GM12878 (cell line): Measurements from ENCODE around the gene SP1. TPM values are rescaled to one million over a fixed set of nuclear protein-coding genes. Genes with fewer than 3 reads are reported as not detected.
A peak's percentile ranks its signal among the peaks of the same experiment; 100 is the strongest.
"Not testable (repeated sequence)": the region's sequence is repeated elsewhere in the genome, so short reads cannot be mapped to it uniquely, and the experiment has no call there.

Experiments
- ATAC-seq: fragments of 200-7000 bp; cut with Tn5 transposase; 3 replicates; pipeline ENCODE4 v1.9.1; 2020; ENCODE audit warnings: mild to moderate bottlenecking, moderate library complexity
- BruUV-seq: library from RNA; stranded (reverse); fragments of 400-500 nt; replicated peaks from 2 replicates; lab custom pipeline; 2021; lab: Mats Ljungman, UMichigan
- CTCF ChIA-PET: fragments of 300-600 bp; sonication (Branson Sonifier 250); formaldehyde crosslinking; extraction: SDS; loops from one replicate; lab custom pipeline; 2021; ENCODE audit warnings: inconsistent platforms; lab: Yijun Ruan, JAX
- POLR2A ChIA-PET: fragments of 350-600 bp; formaldehyde crosslinking; extraction: SDS; loops from one replicate; lab custom pipeline; 2021; ENCODE audit warnings: inconsistent platforms; lab: Charles Lee
- RAD21 ChIA-PET: fragments of 300-600 bp; sonication (Branson Sonifier 250); formaldehyde crosslinking; loops from one replicate; lab custom pipeline; 2023; ENCODE audit warnings: antibody characterized with exemption; ENCODE audit not compliant: unreplicated experiment; lab: Charles Lee
- SMC1A ChIA-PET: fragments of 300-600 bp; sonication (Branson Sonifier 250); formaldehyde crosslinking; loops from one replicate; lab custom pipeline; 2023; ENCODE audit not compliant: unreplicated experiment, uncharacterized antibody; lab: Charles Lee
- DNase-seq: peaks from one replicate; pipeline ENCODE4 v3.0.0-alpha.2; 2011; ENCODE audit warnings: low read depth, low spot score
- FAIRE-seq: peaks from 3 replicates; lab custom pipeline; 2011; peaks lifted over from hg19 to GRCh38; lab: Jason Lieb, UNC
- H2AFZ ChIP-seq: 2 replicates; pipeline ENCODE4 v1.6.0; 2011; ENCODE audit warnings: low read depth, low read length, control low read depth; ENCODE audit not compliant: control insufficient read depth
- H3K27ac ChIP-seq: 2 replicates; pipeline ENCODE4 v1.5.1; 2011; ENCODE audit warnings: control low read depth; ENCODE audit not compliant: control insufficient read depth, insufficient read depth
- H3K27me3 ChIP-seq, 2 experiments: replicated peaks in 1 of 2; 2 replicates each; pipeline versions ENCODE4 v1.6.0 to v1.6.1; 2011; ENCODE audit warnings: low read length in 1 of 2; ENCODE audit not compliant: control insufficient read depth in 2 of 2, insufficient read depth in 2 of 2
- H3K36me3 ChIP-seq, 2 experiments: 2 replicates each; pipeline ENCODE4 v1.5.1; 2011; ENCODE audit warnings: low read length in 1 of 2; ENCODE audit not compliant: control insufficient read depth in 2 of 2, insufficient read depth in 2 of 2
- H3K4me1 ChIP-seq: 2 replicates; pipeline ENCODE4 v1.6.1; 2011; ENCODE audit warnings: mild to moderate bottlenecking, low read length, moderate library complexity, mixed read lengths; ENCODE audit not compliant: control insufficient read depth, insufficient read depth
- H3K4me2 ChIP-seq: 2 replicates; pipeline ENCODE4 v1.6.0; 2011; ENCODE audit warnings: control low read depth; ENCODE audit not compliant: control insufficient read depth, insufficient read depth
- H3K4me3 ChIP-seq: fragments of 200-600 bp; sonication (generic); 2 replicates; pipeline ENCODE4 v1.5.1; 2016
- H3K79me2 ChIP-seq: 2 replicates; pipeline ENCODE4 v1.6.0; 2011; ENCODE audit warnings: low read length; ENCODE audit not compliant: control insufficient read depth, insufficient read depth
- H3K9ac ChIP-seq: 2 replicates; pipeline ENCODE4 v1.8.0; 2011; ENCODE audit warnings: low read length, control low read depth, mixed read lengths; ENCODE audit not compliant: control insufficient read depth, insufficient read depth
- H3K9me3 ChIP-seq: replicated peaks from 3 replicates; pipeline ENCODE4 v1.5.1; 2011; ENCODE audit warnings: mild to moderate bottlenecking, low read length; ENCODE audit not compliant: control insufficient read depth, insufficient read depth
- H4K20me1 ChIP-seq: 2 replicates; pipeline ENCODE4 v1.6.0; 2011; ENCODE audit not compliant: control insufficient read depth, insufficient read depth
- FOXM1 ChIP-seq: IDR thresholded peaks from 2 replicates; pipeline ENCODE4 v1.6.1; 2012; ENCODE audit warnings: low read depth, mild to moderate bottlenecking, inconsistent platforms, low read length, moderate library complexity
- NFXL1 ChIP-seq: fragments of 450-650 bp; IDR thresholded peaks from 2 replicates; pipeline ENCODE4 v1.6.1; 2017; ENCODE audit warnings: antibody characterized with exemption, mild to moderate bottlenecking, borderline replicate concordance
- WGBS: methylation state at CpG from one replicate; pipeline ENCODE4 v1.1.6; 2016; ENCODE audit warnings: low lambda C conversion rate; ENCODE audit not compliant: insufficient replicate concordance, insufficient coverage; ENCODE audit errors: missing lambda C conversion rate; 5-methylcytosine and 5-hydroxymethylcytosine counted together
- in situ Hi-C: fragments of 300-500 bp; cut with MboI; formaldehyde crosslinking; loops from 9 replicates; pipeline ENCODE4 v1.14.3; 2018; ENCODE audit warnings: mixed read lengths
- intact Hi-C: fragments of 100-400 bp; cut with micrococcal nuclease; formaldehyde crosslinking; loops from one replicate; pipeline ENCODE4 v1.14.2; 2022; ENCODE audit not compliant: unreplicated experiment
- polyA plus RNA-seq, 11 experiments: library from polyadenylated mRNA; depleted of rRNA in 4 of 11; unstranded in 6 of 11; stranded (reverse) in 5 of 11; fragments of >200 nt; fragmentation: Nextera tagmentation in 4 of 11; fragmentation: Illumina TruSeq in 1 of 11; extraction: Ambion mirVana in 4 of 11; extraction: Trizol in 1 of 11; gene quantifications; 1 replicate in 1 of 11; 2 replicates in 10 of 11; pipeline versions ENCODE4 v1.2.1 to v1.2.3, GENCODE V29; 2011 to 2016; ENCODE audit warnings: inconsistent platforms in 2 of 11, missing spikeins in 2 of 11, low read depth in 1 of 11
- total RNA-seq, 4 experiments: library from RNA; depleted of rRNA in 3 of 4; stranded (reverse); fragments of >200 nt in 3 of 4; fragmentation: Illumina TruSeq in 1 of 4; extraction: Trizol in 1 of 4; gene quantifications; 2 replicates each; pipeline versions ENCODE4 v1.2.1 to v1.2.3, GENCODE V29; 2013 to 2021
- TF ChIP-seq, protein P1 (sequence below): fragments of 150-350 bp; IDR thresholded peaks from 2 replicates; pipeline ENCODE4 v1.6.1; 2016; ENCODE audit warnings: low read depth, low read length
- TF ChIP-seq, protein P2 (sequence below): fragments of 450-650 bp; IDR thresholded peaks from 2 replicates; pipeline ENCODE4 v1.6.1; 2017; ENCODE audit warnings: low read depth, mild to moderate bottlenecking, moderate library complexity

The SP1 gene
- total and polyA plus RNA-seq, 10 of the 15 experiments (the other 5 are each of a cell fraction or from before 2014, with no cell fraction given), result 3.3 to 52.0 (median 25.2) TPM

DNA sequence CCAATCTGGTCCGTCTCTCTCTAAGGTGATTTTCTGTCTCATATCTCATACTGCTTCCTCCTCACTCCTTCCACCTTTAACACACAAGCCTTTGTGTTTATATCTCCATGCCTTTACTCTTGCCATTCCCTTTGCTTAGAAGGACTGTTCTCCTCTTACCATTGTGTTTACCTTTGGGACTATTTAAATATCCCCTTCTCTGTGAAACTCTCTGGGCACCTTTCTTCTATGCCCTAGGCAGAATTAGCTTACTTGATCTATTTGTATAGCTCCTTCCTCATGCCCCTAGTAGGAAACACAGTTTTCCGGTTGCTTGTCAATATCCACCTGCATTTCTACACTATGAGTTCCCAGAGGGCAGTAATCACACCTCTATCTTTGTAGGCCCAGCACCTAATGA, 39.8 kb downstream of the SP1 start:
- DNase-seq (no peak), ATAC-seq (no peak), FAIRE-seq (peak; percentile 54)
- H3K27ac ChIP-seq, result no peak overlapping the region
- H3K4me2 ChIP-seq, result no peak overlapping the region
- ChIA-PET SMC1A (interaction anchor here (4.8 to 7.7 kb wide), 2 partner anchors 37 to 67 kb away, joined by 41 to 164 read pairs; no protein-coding TSS in a partner anchor), POLR2A (interaction anchor here (1.3 kb wide), 2 partner anchors 36 to 38 kb away, joined by 4 read pairs; no protein-coding TSS in a partner anchor), CTCF (interaction anchor here (0.7 to 10.1 kb wide), 8 partner anchors 21 to 90 kb away, joined by 3 to 225 read pairs (median 10); partner anchors contain the start of gene PRR13), RAD21 (interaction anchor here (1.2 to 4.4 kb wide), 2 partner anchors 40 to 67 kb away, joined by 4 to 90 read pairs; no protein-coding TSS in a partner anchor)
- WGBS, result 93% methylated on average over 2 of the region's 2 CpGs
- in situ Hi-C loops (loop anchor here (5.0 kb wide), 1 partner anchor 72 kb away; no protein-coding TSS in a partner anchor), intact Hi-C loops (loop anchor here (5.0 kb wide), 1 partner anchor 37 kb away; the partner anchor contains the start of gene SP1)
- H4K20me1 ChIP-seq, result no peaks in the 10 kb centered on the region
- no peaks in the 10 kb centered on the region for H3K36me3 ChIP-seq
- H3K79me2 ChIP-seq, result no peaks in the 10 kb centered on the region
- H3K9ac ChIP-seq, result no peak overlapping the region
- no peaks in the 10 kb centered on the region for H3K9me3 ChIP-seq
- TF ChIP-seq FOXM1 (no peak), NFXL1 (no peak)
- TF ChIP-seq, protein P1, sequence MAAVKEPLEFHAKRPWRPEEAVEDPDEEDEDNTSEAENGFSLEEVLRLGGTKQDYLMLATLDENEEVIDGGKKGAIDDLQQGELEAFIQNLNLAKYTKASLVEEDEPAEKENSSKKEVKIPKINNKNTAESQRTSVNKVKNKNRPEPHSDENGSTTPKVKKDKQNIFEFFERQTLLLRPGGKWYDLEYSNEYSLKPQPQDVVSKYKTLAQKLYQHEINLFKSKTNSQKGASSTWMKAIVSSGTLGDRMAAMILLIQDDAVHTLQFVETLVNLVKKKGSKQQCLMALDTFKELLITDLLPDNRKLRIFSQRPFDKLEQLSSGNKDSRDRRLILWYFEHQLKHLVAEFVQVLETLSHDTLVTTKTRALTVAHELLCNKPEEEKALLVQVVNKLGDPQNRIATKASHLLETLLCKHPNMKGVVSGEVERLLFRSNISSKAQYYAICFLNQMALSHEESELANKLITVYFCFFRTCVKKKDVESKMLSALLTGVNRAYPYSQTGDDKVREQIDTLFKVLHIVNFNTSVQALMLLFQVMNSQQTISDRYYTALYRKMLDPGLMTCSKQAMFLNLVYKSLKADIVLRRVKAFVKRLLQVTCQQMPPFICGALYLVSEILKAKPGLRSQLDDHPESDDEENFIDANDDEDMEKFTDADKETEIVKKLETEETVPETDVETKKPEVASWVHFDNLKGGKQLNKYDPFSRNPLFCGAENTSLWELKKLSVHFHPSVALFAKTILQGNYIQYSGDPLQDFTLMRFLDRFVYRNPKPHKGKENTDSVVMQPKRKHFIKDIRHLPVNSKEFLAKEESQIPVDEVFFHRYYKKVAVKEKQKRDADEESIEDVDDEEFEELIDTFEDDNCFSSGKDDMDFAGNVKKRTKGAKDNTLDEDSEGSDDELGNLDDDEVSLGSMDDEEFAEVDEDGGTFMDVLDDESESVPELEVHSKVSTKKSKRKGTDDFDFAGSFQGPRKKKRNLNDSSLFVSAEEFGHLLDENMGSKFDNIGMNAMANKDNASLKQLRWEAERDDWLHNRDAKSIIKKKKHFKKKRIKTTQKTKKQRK, result no peak
- TF ChIP-seq, protein P2, sequence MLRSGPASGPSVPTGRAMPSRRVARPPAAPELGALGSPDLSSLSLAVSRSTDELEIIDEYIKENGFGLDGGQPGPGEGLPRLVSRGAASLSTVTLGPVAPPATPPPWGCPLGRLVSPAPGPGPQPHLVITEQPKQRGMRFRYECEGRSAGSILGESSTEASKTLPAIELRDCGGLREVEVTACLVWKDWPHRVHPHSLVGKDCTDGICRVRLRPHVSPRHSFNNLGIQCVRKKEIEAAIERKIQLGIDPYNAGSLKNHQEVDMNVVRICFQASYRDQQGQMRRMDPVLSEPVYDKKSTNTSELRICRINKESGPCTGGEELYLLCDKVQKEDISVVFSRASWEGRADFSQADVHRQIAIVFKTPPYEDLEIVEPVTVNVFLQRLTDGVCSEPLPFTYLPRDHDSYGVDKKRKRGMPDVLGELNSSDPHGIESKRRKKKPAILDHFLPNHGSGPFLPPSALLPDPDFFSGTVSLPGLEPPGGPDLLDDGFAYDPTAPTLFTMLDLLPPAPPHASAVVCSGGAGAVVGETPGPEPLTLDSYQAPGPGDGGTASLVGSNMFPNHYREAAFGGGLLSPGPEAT, result no peak
- H3K4me1 ChIP-seq, result peaks cover 17% of the 10 kb centered on the region
- H3K27me3 ChIP-seq, result no peaks in the 10 kb centered on the region
- no peak overlapping the region for H2AFZ ChIP-seq
- no peak overlapping the region for H3K4me3 ChIP-seq
- no TSS peak for BruUV-seq

DNA sequence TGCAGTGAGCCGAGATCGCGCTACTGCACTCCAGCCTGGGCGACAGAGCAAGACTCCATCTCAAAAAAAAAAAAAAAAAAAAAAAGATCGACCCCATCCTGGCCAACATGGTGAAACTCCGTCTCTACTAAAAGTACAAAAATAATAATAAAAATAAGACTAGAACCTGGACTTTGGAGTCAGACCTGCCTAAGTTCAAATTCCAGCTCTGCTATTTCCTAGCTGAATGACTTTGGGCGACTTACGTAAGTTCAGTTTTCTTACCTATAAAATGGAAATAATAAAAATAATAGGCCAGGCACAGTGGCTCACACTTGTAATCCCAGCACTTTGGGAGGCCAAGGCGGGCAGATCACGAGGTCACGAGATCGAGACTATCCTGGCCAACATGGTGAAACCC, 42.3 kb downstream of the SP1 start:
- H3K9ac ChIP-seq, FAIRE-seq, H2AFZ ChIP-seq, H3K9me3 ChIP-seq, H3K4me2 ChIP-seq, ATAC-seq, H4K20me1 ChIP-seq, H3K27me3 ChIP-seq, H3K4me3 ChIP-seq, H3K79me2 ChIP-seq, DNase-seq, H3K36me3 ChIP-seq, BruUV-seq, H3K27ac ChIP-seq: not testable (repeated sequence)
- 75% methylated on average over 12 of the region's 12 CpGs for WGBS
- POLR2A ChIA-PET, result interaction anchor here (0.6 to 2.0 kb wide), 6 partner anchors 31 to 77 kb away, joined by 3 to 9 read pairs (median 4); partner anchors contain the start of gene SP1
- H3K4me1 ChIP-seq, result peaks cover 14% of the 10 kb centered on the region
- CTCF ChIA-PET, result interaction anchor here (0.6 to 10.1 kb wide), 16 partner anchors 8 to 552 kb away, joined by 3 to 225 read pairs (median 7); partner anchors contain the start of genes AAAS, NPFF, PRR13 and SP1
- SMC1A ChIA-PET, result interaction anchor here (1.4 to 7.7 kb wide), 9 partner anchors 35 to 101 kb away, joined by 3 to 164 read pairs (median 12); partner anchors contain the start of gene AAAS
- intact Hi-C loops, result loop anchor here (5.0 kb wide), 1 partner anchor 40 kb away; the partner anchor contains the start of gene SP1
- in situ Hi-C loops, result loop anchor here (5.0 kb wide), 1 partner anchor 75 kb away; no protein-coding TSS in a partner anchor
- RAD21 ChIA-PET, result interaction anchor here (0.7 to 4.4 kb wide), 8 partner anchors 18 to 108 kb away, joined by 3 to 90 read pairs (median 10); partner anchors contain the start of genes NPFF and TARBP2
